NCI-H2196 (cell line): Measurements from ENCODE around the gene MESD.

Experiments used
- DNase-seq: peaks from one replicate; lab custom pipeline; 2025; ENCODE audit not compliant: unreplicated experiment; lab: John Stamatoyannopoulos, UW

Gene MESD

GRCh38 chr15:80940851-80941250, 48.8 kb downstream of the MESD start:
- no peak for DNase-seq

DNA sequence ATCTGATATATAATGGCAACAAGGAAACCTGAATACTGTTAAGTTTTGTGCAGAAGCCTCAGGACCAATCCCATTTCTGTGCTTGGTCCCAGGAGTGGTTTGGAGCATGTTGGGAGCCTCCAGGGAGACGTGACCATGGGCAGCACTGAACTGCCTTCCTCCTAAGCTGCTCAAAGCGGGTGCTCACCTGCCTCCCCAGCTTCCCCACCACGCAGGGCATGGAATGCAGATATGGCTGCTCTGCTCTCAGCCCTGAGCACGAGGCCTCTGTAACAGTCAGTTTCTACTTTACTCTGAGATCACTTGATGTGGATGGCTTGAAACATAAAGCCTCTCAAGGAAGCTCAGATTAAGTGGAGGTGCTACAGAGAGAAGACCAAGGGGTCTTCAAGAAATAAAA, 49.3 kb downstream of the MESD start:
- no peak for DNase-seq

GRCh38 chr15:80939216-80939615, 50.4 kb downstream of the MESD start:
- DNase-seq: no peak

GRCh38 chr15:80937718-80938117, 51.9 kb downstream of the MESD start:
- DNase-seq: no peak

GRCh38 chr15:80936288-80937078, 53.1 kb downstream of the MESD start:
- no peak for DNase-seq

DNA sequence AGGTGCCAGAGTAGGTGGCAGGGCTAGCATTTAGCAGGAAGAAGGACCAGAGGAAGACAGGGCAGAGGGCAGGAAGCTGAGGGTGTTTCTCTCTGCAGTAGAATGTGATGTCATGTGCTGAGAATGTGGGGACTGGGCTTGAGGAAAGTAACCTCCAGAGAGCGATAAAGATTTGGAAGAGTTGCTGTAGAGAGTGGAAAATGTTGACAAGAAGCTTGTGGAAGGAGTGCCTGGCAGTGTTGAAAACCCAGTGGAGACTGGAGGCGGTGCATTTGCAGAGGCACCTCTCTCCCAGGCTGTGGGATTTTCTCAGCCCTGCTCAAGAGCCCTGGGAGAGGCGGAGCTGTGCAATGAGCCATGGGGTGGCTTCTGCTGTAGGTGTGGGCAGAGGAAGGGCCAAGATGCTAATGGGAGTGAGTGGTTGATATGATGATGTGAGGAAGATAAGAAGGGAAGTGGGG, 54.8 kb downstream of the MESD start:
- no peak for DNase-seq

GRCh38 chr15:80932989-80933388, 56.6 kb downstream of the MESD start:
- DNase-seq: no peak

DNA sequence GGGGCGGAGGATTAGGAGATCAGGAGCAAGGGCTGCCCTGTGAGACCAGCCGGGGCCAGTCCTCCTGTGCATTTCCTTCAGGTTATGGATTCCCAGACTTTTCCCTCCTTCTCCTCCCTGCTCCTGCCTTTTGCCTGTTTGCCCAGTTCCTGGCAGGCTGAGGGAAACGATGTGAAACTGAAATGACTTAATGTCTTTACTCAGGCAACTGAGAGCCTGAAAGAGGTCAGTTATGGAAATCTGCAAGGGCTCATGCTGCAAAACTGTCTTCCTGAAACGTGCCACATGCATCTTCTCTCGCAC, 57.2 kb downstream of the MESD start:
- no peak for DNase-seq

DNA sequence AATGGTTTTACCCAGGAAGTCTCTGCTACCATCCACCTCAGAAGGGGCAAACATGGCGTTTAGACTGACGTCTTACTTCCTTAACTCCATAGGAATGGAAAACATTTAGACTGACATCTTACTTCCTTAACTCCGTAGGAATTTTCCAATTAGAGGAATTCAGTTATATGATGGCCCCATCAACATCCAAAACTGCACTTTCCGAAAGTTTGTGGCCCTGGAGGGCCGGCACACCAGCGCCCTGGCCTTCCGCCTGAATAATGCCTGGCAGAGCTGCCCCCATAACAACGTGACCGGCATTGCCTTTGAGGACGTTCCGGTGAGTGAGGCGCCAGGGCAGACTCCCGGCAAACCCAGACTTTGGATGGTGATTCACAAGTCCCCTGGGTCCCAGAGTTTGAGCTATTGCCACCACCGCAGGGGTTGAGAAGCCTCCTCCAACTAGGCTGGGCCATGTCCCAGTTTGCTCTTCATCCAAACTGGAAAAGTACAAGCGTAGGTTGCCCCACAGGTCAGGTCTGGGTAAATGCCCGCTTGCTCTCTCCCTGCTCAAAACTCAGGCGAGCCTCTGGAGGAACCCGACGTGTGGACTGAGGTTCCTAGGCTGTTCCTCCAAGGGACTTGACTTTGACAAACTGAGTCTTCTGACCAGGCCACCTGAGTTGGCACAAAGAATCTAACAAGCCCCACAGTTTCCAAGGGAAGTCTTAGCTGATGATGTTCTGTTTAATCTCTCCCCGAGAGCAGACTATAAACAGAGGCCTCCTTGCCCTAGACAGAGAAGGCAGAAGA, 57.7 kb downstream of the MESD start:
- no peak for DNase-seq

DNA sequence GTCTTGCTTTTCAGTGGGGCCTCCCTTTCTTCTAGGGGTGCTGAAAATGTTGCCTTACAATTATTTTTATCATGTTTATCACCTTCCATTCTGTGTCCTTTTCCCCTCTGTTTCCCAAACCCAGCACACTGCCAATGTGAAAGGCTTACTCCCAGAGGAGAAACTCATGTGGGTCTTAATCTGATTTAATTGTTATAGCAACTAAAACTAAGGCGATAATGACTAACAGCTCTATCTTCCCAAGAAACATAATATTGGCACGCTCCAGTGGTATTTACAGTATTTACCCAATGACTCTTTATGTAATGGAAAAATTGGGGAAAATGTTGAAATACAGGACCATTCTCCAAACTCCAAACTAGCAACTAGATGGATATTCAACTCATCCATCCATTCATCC, 58.4 kb downstream of the MESD start:
- DNase-seq: no peak

GRCh38 chr15:80929689-80930088, 59.9 kb downstream of the MESD start:
- no peak for DNase-seq

DNA sequence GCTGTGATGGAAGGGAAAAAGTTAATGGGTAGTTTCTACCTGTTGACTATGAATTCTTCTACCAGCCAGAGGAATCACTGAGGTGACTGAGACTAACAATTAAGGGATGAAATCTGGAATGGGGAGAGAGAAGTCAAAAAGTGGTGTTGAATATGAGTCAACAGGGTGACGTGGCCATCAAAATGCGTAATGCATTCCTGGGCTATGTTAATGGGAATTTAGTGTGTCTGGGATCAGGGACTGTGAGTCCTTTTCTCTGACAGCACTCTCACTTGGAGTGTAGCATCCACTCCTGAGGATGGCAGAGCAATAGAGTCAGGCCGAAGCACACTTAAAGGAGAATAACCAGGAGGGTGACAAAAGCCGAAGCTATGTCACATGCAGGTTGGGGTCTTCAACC, 60.4 kb downstream of the MESD start:
- no peak for DNase-seq

GRCh38 chr15:80926126-80926525, 63.5 kb downstream of the MESD start:
- DNase-seq: no peak

DNA sequence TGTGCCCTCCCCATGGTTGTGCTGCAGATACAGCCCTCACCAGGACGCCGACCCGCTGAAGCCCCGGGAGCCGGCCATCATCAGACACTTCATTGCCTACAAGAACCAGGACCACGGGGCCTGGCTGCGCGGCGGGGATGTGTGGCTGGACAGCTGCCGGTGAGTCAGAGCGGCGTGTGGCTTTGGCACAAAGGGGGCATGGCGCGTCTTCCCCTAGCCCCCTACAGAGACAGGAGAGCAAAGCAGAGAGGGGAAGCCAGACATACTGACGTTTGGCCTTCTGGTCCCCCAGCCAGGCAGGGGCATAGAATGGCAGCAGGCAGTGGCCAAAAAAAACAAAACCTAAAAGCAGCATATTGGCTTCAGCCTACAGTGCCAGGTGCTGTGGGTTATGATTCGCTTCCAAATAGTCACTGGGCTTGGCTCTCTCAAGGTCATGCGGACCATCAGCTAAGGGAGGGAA, 64.0 kb downstream of the MESD start:
- no peak for DNase-seq

- DNase-seq: no peak
Observed at GRCh38 chr15:80924278-80924677, 65.3 kb downstream of the MESD start.

GRCh38 chr15:80923668-80924067, 66.0 kb downstream of the MESD start:
- no peak for DNase-seq

DNA sequence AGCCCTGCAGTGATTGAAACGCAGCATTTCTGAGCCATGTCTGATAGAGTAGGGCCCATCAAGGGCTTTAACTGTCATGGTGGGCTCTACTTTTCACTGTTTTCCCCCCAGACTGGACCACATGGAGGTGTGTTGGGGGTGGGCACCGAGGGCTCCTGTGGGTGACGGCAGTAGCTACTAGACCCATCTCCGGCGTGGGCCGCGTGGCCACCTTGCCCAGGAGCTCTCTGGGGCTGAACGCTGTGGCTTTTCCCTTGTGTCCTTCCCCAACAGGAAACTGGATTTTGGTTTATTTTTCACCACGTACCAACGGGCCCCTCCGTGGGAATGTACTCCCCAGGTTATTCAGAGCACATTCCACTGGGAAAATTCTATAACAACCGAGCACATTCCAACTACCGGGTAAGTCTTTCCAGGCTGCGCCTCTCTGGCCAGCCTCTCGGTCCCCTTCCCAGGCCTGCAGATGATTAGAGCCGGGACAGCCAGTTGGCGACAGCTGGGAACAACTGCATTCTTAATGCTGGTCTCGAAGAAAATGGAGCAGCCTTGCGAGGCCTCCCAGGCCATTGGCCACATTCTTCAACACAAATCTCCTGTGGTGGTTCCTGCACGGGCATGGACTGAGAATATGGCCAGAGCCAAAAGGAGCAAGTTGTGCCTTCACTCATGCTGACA, 67.7 kb downstream of the MESD start:
- no peak for DNase-seq

- DNase-seq: no peak
Observed at GRCh38 chr15:80920271-80920699, 69.3 kb downstream of the MESD start.

DNA sequence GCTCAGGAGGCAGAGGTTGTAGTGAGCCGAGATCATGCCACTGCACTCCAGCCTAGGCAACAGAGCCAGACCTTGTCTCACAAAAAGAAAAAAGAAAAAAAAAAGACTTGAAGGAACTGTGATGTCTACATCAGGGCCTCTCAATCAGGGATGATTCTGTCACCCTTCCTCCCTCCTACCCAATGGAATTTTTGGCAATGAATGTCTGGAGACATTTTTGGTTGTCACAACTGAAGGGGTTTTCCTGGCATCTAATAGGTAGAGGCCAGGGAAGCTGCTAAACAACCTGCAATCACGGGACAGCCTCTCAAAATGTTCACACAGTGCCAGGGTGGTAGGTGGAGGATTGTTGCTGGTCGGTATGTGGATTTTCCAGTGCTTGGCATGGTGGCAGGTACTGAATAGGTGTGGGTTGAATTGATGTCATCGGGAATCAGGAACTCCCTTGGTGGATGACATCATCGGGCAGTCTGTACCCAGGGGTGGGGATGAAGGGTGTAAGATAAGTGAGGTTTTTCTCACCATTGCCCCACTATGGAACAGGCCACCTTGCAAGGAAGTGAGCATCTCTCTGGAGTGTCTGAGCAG, 71.3 kb downstream of the MESD start:
- no peak for DNase-seq

- DNase-seq: no peak
Observed at GRCh38 chr15:80916056-80916455, 73.6 kb downstream of the MESD start.

DNA sequence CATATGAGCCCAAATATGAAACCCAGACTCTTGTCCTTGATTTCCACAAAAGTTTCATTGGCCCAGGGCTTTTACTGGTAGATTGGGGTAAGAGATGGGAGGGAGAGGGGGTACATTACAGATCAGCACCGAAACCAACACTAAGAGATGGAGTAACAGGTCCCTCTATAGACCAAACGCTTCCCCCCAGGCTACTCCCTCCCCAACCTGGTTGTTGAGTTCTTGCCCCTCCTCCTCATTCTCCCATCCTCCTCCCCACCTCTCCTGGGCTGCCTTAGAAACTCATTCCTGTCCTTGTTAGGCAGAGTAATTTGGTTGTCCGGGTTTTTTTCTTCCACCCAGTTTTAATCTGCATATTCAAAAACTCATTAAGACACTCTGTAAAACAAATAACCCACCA, 74.1 kb downstream of the MESD start:
- DNase-seq: no peak
